Activated CD4-positive, alpha-beta T cell treated with anti-CD3 and anti-CD28 coated beads, Interleukin-10, Interleukin-2, amounts not matched to agents 100 ng/mL and 50 ng/mL, durations not matched to agents 16 hours and 8 hours (primary cell): Measurements from ENCODE around the gene DNASE1.
"Not testable (repeated sequence)": the region's sequence is repeated elsewhere in the genome, so short reads cannot be mapped to it uniquely, and the experiment has no call there.

Experiments used
- DNase-seq: peaks from one replicate; pipeline ENCODE4 v3.0.0-alpha.2; 2020

Gene DNASE1

GRCh38 chr16:3641801-3642396, 12.6 kb upstream of the DNASE1 start:
- DNase-seq, result no peak

GRCh38 chr16:3642397-3643094, 11.9 kb upstream of the DNASE1 start:
- DNase-seq, result no peak

GRCh38 chr16:3643095-3643730, 11.3 kb upstream of the DNASE1 start:
- no peak for DNase-seq

GRCh38 chr16:3645108-3645503, 9.4 kb upstream of the DNASE1 start:
- no peak for DNase-seq

- DNase-seq, result no peak
Observed at GRCh38 chr16:3645504-3646347, 8.8 kb upstream of the DNASE1 start.

- no peak for DNase-seq
Observed at GRCh38 chr16:3646348-3646920, 8.1 kb upstream of the DNASE1 start.

- DNase-seq, result no peak
Observed at GRCh38 chr16:3650631-3651265, 3.7 kb upstream of the DNASE1 start.

- DNase-seq, result no peak
Observed at GRCh38 chr16:3651461-3652372, 2.8 kb upstream of the DNASE1 start.

- DNase-seq, result no peak
Observed at GRCh38 chr16:3652373-3653195, 1.9 kb upstream of the DNASE1 start.

- no peak for DNase-seq
Observed at GRCh38 chr16:3655030-3655395, 522 bp downstream of the DNASE1 start.

GRCh38 chr16:3655396-3656159, 1.1 kb downstream of the DNASE1 start:
- no peak for DNase-seq

- DNase-seq, result not testable (repeated sequence)
Observed at GRCh38 chr16:3656160-3656490, 1.6 kb downstream of the DNASE1 start.

GRCh38 chr16:3656491-3657468, 2.3 kb downstream of the DNASE1 start:
- DNase-seq, result no peak

GRCh38 chr16:3659251-3659650, 4.8 kb downstream of the DNASE1 start:
- DNase-seq, result no peak

GRCh38 chr16:3661311-3661710, 6.8 kb downstream of the DNASE1 start:
- no peak for DNase-seq

- no peak for DNase-seq
Observed at GRCh38 chr16:3661922-3662321, 7.4 kb downstream of the DNASE1 start.

GRCh38 chr16:3662601-3663000, 8.1 kb downstream of the DNASE1 start:
- DNase-seq, result no peak

- no peak for DNase-seq
Observed at GRCh38 chr16:3664187-3664896, 9.9 kb downstream of the DNASE1 start.
